Hematopoietic multipotent progenitor cell treated with erythropoietin and hydrocortisone succinate and interleukin-3 and kit ligand, for 6 days (in vitro differentiated cells): ENCODE data around the gene NDUFC2.
A peak's percentile ranks its signal among the peaks of the same experiment; 100 is the strongest.
"Not testable (repeated sequence)": the region's sequence is repeated elsewhere in the genome, so short reads cannot be mapped to it uniquely, and the experiment has no call there.

ENCODE experiments used
- DNase-seq: peaks from one replicate; pipeline ENCODE4 v3.0.0-alpha.2; 2015

Gene NDUFC2

DNA sequence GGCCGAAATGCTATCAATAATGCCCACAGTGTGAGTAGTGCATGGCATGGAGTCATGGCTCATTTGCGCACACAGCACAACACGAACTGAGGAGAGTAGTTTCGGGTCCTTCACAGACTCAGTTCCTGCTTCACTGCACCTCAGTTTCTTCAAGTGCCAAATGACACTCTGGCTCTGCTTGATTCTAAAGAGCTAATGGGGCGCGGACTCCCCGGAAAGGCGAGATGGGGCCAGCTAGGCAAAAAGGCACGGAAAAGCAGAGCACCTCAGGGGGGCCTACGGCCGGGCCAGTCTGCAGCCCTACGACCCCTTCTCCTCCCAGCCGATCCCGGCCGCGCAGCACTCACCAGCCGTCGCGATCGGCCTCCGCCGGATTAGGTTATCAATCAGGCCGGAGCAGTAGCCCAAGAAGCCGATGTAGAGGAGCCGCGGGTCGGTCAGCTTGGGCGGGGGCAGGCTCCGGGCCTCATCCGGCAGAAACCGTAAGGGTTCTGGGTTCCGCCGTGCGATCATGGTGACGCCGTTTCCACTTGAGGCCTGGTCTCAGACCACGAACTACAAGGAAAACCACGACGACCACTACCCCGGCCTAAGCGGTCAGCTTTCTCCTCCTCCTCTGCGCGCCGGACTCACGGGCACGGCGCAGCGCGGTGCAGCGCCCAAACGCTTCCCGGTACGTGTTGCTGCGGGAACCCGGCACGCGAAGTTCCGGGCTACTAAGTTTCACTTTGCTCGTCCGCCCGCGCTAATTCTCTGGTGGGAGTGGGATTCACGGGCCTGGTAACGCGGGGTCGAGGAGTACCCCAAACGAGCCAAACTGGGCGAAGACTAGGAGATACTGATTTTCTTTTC, at the start of gene NDUFC2:
NDUFC2 (minus strand) TSS at position 631 of the 852 bp plus-strand sequence; CDS start at position 513, 118 bp downstream.
- peak; percentile 86 for DNase-seq

DNA sequence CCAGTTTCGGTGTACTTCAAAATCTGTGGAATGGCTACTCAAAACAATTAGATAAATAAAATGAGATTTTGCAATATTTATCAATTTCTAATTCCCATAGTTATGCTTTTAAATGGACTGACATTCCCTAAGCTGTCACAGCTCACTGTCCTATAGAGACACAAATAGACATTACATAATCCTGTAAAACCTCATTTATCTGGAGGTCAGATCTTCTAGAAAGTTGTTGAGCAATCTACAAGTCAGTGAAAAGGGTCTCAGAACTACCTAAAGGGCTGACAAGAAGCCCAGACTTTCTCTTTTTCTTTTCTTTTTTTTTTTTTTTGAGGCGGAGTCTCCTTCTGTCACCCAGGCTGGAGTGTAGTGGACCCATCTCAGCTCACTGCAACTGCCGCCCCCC, 47.7 kb upstream of the NDUFC2 start:
- DNase-seq: peak; percentile 50

DNA sequence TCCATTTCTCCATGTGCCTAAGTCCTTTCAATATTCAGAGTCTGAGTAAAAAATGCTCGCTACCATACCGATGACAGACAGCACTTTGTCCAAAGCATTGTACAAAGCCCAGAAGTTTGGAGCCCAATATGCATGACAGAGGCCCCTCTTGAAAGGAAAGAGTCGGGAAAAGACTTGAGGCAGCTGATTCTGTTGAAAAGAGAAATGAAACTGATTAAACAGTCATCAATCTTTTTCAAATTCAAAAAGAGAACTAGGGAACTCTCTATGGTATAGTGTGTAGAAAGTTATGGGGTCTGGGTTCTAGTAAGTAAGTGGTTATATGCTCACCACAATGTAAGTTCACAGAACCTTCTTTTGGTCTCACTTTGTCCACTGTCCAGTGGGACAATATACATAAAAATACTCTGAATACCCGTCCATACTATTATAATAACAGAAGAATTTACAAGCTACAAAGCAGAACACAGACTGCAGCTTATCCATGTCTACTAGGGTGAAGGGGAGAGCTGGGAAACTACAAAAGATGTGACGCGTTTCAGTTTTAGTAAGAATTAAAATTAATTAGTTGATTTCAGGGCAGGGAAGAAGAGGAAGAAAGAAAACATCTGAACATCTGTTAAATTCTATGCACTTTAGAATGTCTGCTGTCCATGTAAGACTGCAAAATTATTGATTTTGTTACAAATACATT, 33.1 kb upstream of the NDUFC2 start:
- DNase-seq: no peak

DNA sequence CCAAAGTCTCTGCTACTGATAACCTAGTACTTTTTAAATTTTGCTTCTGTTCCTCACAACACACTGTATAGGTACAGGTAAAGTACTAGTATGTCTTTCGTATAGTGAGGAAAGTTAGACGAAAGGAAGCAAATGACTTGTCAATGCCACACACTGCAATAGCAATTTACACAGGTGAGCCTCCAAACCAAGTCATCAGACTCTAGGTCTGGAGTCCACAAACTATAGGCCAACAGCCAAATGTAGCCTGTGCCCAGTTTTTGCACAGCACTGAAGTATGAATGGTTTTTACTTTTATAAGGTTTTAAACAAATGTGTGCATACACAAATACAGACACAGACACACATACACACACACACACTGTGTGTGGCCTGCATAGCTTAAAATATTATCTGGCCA, 31.6 kb upstream of the NDUFC2 start:
- DNase-seq: no peak

DNA sequence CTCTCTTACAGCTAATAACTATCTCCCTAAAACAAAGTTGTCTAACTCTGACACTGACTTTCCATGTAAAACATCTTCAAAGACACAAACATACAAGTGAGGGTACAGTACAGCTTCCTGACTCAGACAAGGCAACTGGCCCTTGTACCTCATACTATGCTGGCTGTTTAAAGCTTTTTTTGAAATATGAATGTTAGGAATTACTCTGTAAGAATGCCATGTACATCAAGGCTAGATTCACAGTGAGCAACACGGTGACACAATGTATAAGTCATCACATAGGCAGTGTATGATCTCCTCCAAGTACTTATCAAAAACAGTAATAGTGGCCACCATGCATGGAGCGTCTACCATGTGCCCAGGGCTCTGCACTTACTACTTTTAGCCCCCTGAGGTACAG, 31.2 kb upstream of the NDUFC2 start:
- DNase-seq: no peak

DNA sequence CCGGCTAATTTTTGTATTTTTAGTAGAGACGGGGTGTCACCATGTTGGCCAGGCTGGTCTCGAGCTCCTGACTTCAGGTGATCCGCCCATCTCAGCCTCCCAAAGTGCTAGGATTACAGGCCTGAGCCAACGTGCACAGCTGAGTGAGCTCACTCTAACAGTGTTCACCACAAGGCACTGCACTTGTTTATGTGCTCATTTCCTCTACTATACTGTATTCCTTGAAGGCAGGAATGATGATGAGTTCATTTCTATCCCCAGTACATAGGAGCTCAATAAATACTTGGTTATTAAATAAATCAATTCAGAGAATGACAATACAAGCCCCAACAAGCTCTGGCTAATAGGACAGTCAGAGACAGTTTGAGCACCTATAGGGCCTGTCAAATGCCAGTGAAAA, 30.7 kb upstream of the NDUFC2 start:
- no peak for DNase-seq

DNA sequence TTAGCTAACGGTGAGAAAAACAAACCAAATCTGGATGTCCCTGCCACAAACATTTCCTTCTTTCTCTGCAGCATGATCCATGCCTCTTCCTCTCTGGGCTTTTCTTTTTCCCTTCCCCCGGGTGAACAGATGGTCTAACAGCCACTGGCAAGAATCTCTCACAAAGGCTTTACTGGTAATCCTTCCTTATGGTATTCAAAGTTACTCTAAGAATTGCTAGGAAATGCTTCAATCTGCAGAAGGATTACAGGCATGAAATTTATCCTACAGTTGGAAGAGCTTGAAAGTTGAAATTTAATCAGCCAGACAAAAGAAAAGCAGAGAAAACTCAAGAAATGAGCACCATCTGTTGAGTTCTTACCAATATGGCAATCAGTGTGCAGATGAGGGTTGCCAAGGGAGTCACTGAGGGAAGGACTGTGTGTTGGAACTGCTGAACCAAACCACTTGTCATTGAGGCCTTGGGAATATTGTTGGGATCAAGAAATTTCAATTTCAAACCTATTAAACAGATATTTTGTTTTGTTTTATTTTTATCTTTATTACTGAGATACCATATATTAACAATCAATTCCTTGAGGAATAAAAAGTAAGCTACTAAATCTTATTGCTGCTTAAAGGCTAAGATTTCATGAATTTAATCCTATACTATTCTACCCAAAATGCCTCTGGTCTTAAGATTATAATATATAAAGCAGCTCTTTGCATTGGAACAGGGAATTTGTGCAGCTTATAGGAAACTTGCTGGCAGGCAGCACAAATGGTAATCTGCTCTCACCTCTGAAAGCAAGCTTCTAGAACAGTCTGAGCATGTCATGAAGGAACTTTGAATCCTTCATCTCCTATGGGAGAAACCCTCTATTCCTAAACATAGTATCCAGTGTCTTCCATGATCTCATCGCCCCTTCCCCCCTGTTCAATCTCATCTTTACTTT, 29.7 kb upstream of the NDUFC2 start:
- no peak for DNase-seq

DNA sequence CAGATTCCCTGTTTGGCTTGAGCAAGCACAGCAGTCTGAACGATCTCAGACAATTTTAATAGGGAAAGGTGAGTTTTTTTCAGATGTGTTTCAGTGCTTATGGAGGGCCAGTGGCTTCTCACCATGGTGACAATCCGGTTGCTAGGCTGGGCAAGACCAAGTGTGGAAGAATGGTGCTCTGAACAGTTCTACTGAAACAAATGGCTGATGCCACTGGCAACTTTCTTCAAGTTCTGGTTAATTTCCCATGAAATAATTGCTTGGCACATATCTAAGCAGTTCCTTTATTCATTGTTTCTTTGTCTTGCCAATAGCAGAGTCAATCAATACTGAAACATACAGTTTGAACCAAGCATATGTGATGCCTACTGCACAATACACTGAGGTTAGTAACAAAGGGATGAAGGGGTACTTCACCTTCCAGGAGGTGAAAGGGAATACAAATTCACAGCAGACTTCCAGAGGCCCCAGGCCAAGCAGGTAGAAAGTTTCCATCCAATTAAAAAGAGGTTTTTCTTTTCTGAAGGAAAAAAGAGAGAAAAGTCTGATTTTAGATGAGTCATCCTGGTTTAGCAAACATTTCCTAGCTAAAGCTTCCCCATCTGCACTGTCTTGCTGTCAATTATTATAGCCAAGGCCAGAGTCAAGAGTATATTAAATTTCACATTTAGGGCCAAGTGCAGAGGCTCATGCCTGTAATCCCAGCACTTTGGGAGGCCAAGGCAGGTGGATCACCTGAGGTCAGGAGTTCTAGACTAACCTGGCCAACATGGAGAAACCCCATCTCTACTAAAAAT, 21.2 kb upstream of the NDUFC2 start:
- no peak for DNase-seq

DNA sequence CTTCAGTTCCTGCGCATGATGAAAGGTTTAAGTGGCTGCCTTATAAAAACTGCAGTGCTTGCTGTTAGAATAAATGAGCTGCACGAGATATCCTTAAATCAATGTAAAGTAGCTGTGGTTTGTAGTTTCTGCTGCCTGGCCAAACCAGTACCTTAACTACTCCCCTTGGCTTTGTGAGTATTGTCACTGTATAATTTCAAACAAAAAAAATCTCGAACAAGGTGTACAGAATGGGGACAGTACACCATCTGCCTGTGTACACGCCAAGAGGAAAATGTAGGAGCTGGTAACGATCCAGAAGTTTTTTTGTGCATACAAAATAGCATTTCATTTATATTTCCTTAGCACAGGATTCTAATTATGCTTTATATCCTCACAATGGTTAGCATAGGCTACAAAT, 20.6 kb upstream of the NDUFC2 start:
- DNase-seq: no peak

DNA sequence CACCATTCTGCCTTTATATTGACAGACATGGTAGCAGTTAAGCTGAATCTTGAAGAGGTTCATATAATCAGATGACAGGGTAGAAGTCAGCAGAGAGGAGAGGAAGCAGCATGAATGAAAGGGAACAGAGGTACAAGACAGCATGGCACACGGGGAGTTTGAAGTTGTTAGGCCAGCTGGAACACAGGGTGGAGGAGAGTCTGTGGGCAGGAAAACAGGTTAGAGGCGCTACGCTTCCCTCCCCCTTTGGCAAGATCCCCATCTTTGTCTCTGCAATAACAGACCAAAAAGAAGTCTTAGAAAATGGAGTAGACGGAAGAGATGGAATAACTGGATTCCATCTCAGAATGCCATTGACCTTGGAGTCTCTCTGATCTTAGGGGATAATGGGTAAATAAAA, 20.0 kb upstream of the NDUFC2 start:
- DNase-seq: no peak

DNA sequence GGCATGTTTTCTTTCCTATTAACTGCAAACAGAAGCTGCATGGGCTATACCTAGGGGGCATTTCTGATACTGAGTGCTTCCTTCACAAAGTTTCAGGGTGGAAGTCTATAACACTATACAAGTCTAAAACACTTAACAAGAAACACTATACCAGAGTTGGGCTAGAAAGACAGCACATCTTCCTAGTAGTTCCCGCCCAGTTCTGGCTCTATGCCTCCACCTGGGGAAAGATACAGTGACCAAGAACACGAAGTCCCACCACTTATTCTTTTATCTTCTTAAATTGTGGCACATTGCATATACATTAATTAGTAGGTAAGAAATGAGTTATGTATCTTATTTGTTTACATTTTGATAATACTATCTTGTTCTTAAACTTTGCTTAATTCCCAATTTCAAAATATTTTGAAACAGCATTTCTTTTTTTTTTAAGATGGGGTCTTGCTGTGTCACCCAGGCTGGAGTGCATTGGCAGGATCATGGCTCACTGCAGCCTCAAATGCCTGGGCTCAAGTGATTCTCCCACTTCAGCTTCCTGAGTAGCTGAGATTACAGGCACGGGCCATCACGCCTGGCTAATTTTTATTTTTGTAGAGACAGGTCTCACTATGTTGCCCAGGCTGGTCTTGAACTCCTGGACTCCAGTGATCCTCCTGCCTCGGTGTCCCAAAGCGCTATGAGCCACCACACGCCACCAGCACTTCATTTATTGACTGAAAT, 18.2 kb upstream of the NDUFC2 start:
- no peak for DNase-seq

DNA sequence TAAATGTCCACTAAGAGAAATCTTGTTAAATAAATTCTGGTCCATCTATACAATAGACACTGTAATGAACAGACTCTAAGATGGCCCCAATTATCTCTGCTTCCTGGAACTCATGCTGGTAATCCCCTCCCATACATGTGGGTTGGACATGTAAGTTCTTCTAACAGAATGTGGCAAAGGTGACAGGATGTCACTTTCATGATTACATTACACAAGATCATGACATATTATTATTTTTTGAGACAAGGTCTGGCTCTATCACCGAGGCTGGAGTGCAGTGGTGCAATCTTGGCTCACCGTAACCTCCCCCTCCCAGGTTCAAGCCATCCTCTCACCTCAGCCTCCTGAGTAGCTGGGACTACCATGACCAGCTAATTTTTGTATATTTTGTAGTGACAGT, 14.6 kb upstream of the NDUFC2 start:
- peak; percentile 29 for DNase-seq

DNA sequence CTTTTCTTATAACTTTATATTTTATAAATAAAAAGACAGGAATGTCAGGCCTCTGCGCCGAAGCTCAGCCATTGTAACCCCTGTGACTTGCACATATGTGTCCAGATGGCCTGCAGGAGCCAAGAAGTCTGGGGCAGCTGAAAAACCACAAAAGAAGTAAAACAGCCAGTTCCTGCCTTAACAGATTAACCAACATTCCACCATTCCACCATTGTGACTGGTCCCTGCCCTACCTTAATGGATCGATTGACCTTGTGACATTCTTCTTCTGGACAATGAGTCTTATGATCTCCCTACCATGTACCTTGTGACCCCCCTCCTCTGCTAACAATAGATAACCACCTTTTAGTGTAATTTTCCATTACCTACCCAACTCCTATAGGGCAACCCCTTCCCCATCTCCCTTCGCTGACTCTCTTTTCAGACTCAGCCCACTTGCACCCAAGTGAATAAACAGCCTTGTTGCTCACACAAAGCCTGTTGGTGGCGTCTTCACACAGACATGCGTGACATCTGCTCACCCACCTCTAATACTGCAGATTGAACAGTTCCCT, 6.9 kb upstream of the NDUFC2 start:
- DNase-seq: not testable (repeated sequence)

DNA sequence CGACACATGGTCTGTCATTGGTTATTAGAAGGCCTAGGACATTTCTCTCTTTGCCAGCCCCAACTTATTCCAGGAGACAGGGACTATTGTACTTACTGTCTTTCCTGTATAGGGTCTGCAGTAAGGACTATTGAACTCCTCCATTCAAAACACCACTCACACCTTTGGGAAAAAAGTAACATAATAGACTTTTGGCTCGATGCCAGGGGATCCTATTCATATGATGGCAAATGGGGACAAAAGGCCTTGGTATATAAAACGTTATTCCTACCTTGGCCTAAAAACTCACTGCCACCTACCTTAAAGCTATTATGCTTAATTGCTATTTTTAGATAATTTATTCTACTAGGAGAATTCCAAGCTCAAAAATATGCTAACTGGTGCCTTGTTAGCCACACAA, 6.3 kb upstream of the NDUFC2 start:
- no peak for DNase-seq

DNA sequence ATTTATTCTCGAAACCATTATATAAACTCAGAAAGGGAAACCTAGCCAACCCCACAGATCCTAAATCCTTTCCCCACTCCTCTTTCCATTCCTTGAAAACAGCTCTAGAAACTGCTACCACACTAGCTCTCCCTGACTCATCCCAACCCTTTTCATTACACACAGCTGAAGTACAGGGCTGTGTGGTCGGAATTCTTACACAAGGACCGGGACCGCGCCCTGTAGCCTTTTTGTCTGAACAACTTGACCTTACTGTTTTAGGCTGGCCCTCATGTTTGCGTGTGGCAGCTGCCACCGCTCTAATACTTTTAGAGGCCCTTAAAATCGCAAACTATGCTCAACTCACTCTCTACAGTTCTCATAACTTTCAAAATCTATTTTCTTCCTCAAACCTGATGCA, 4.8 kb upstream of the NDUFC2 start:
- not testable (repeated sequence) for DNase-seq

DNA sequence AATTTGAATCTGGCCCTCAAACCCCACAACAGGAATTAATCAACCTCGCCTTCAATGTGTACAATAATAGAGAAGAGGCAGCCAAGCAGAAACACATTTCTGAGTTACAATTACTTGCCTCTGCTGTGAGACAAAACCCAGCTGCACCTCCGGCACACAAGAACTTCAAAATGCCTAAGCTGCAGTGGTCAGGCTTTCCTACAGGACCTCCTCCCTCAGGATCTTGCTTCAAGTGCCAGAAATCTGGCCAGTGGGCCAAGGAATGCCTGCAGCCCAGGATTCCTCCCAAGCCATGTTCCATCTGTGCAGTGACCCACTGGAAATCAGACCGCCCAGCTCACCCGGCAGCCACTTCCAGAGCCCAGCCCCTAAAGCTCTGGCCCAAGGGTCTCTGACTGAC, 3.4 kb upstream of the NDUFC2 start:
- no peak for DNase-seq

DNA sequence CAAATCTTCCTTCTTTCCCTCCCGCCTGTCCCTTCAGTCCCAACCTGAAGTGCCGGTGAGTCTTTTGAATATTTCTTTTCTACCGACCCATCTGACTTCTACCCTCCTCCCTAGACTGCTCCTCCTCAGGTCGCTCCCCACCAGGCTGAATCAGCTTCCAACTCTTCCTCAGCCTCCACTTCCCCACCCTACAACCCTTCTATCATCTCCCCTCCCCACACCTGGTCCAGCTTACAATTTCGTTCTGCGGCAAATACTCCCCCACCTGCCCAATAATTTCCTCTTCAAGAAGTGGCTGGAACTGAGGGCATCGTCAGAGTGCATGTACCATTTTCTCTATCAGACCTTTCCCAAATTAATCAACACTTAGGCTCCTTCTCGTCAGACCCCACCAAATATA, 2.5 kb upstream of the NDUFC2 start:
- DNase-seq: no peak

DNA sequence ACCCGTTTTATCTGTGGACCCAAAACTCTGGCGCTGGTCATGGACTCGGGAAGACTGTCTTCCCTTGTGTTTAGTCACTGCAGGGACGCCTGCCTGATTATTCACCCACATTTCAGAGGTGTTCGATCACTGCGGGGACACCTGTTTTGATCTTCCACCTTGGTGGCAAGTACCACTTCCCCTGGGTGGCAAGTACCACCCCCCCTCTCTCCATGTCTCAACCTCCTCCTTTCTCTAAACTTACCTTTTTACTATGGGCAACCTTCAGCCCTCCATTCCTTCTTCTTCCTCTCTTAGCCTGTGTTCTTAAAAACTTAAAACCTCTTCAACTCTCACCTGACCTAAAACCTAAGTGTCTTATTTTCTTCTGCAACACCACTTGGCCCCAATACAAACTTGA, 1.9 kb upstream of the NDUFC2 start:
- no peak for DNase-seq

DNA sequence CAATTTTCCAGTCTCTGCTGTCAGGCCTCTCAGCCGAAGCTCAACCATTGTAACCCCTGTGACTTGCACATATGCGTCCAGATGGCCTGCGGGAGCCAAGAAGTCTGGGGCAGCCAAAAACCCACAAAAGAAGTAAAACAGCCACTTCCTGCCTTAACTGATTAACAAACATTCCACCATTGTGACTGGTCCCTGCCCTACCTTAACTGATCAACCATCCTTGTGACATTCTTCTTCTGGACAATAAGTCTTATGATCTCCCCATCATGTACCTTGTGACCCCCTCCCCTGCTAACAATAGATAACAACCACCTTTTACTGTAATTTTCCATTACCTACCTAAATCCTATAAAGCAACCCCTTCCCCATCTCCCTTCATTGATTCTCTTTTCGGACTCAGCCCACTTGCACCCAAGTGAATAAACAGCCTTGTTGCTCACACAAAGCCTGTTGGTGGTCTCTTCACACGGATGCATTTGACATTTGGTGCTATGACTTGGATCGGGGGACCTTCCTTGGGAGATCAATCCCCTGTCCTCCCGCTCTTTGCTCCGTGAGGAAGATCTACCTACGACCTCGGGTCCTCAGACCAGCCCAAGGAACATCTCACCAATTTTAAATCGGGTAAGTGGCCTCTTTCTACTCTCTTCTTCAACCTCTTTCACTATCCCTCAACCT, 1.3 kb upstream of the NDUFC2 start:
- peak; percentile 84 for DNase-seq

DNA sequence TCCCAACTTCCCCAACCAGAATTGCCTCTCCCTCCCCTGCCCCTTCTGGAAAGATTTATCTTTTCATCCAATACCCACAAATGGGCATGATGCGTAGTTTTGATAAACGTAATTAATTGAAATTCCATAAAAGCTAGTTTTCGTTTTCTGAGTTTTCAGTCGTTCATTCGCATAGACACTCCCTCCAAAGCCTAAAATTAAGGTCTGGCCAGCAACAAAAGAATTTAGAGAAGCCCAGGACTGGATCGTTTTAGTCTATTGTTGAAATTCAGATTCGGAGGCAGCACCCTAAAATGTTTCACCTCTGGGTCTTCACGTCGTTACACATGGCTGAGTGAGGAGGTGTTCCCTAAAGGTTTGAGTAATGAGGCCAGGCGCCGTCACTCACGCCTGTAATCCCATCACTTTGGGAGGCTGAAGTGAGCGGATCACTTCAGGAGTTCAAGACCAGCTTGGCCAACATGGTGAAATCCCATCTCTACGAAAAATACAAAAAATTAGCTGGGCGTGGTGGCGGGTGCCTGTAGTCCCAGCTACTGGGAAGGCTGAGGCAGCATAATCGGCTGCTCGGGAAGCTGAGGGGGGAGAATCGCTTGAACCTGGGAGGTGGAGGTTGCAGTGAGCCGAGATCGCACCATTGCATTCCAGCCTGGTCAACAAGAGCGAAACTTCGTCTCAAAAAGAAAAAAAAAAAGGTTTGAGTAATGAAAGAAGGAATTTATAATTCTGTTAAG, 589 bp upstream of the NDUFC2 start:
- no peak for DNase-seq
